Parathyroid adenoma (tissue), 2 donors: ENCODE results near the gene CKMT2.
"Not testable (repeated sequence)": the region's sequence is repeated elsewhere in the genome, so short reads cannot be mapped to it uniquely, and the experiment has no call there.

Experiments used
- H2AFZ ChIP-seq: fragments of 300-600 bp; sonication (generic); one replicate; pipeline ENCODE4 v1.7.0; 2017; ENCODE audit warnings: antibody characterized with exemption, mild to moderate bottlenecking
- H3K27ac ChIP-seq: fragments of 300-600 bp; sonication (generic); one replicate; pipeline ENCODE4 v1.7.0; 2017
- H3K27me3 ChIP-seq: fragments of 300-600 bp; sonication (generic); one replicate; pipeline ENCODE4 v1.7.0; 2017; ENCODE audit warnings: low read length; ENCODE audit not compliant: control insufficient read depth, insufficient read depth
- H3K36me3 ChIP-seq: fragments of 300-600 bp; sonication (generic); one replicate; pipeline ENCODE4 v1.7.0; 2017; ENCODE audit warnings: low read length; ENCODE audit not compliant: control insufficient read depth, insufficient read depth
- H3K4me1 ChIP-seq: fragments of 300-600 bp; sonication (generic); one replicate; pipeline ENCODE4 v1.7.0; 2017; ENCODE audit warnings: control low read depth
- H3K4me2 ChIP-seq: fragments of 300-600 bp; sonication (generic); one replicate; pipeline ENCODE4 v1.7.0; 2017; ENCODE audit warnings: low read length
- H3K4me3 ChIP-seq: fragments of 300-600 bp; sonication (generic); one replicate; pipeline ENCODE4 v1.7.0; 2017; ENCODE audit warnings: low read depth, low read length
- H3K79me2 ChIP-seq: fragments of 300-600 bp; sonication (generic); one replicate; pipeline ENCODE4 v1.7.0; 2017; ENCODE audit warnings: control low read depth
- H3K9ac ChIP-seq: fragments of 300-600 bp; sonication (generic); one replicate; pipeline ENCODE4 v1.7.0; 2017; ENCODE audit warnings: mild to moderate bottlenecking
- H3K9me3 ChIP-seq: fragments of 300-600 bp; sonication (generic); one replicate; pipeline ENCODE4 v1.7.0; 2017; ENCODE audit warnings: low read length; ENCODE audit not compliant: control insufficient read depth
- CTCF ChIP-seq: fragments of 300-600 bp; sonication (generic); IDR thresholded peaks from one replicate; pipeline ENCODE4 v1.7.0; 2017; ENCODE audit warnings: antibody characterized with exemption, mild to moderate bottlenecking
- donor health status: primary hyperparathyroidism.

The CKMT2 gene

GRCh38 chr5:81268521-81269196, 35.5 kb downstream of the CKMT2 start:
- peaks cover 4% of the 10 kb centered on the region for H3K4me1 ChIP-seq
- no peaks in the 10 kb centered on the region for H3K36me3 ChIP-seq
- no peak overlapping the region for H2AFZ ChIP-seq
- no peaks in the 10 kb centered on the region for H3K9me3 ChIP-seq
- no peak overlapping the region for H3K4me3 ChIP-seq
- TF ChIP-seq CTCF = no peak
- no peaks in the 10 kb centered on the region for H3K27me3 ChIP-seq
- H3K9ac ChIP-seq = no peak overlapping the region
- H3K27ac ChIP-seq = no peak overlapping the region
- H3K79me2 ChIP-seq = peaks cover 10% of the 10 kb centered on the region
- H3K4me2 ChIP-seq = no peak overlapping the region

- no peaks in the 10 kb centered on the region for H3K36me3 ChIP-seq
- H2AFZ ChIP-seq = no peak overlapping the region
- H3K79me2 ChIP-seq = peaks cover 10% of the 10 kb centered on the region
- H3K9me3 ChIP-seq = no peaks in the 10 kb centered on the region
- H3K27ac ChIP-seq = no peak overlapping the region
- no peaks in the 10 kb centered on the region for H3K27me3 ChIP-seq
- H3K4me1 ChIP-seq = peaks cover 4% of the 10 kb centered on the region
- H3K9ac ChIP-seq = no peak overlapping the region
- H3K4me3 ChIP-seq = no peak overlapping the region
- no peak for TF ChIP-seq CTCF
- H3K4me2 ChIP-seq = no peak overlapping the region
Measured at GRCh38 chr5:81269751-81270393, 36.8 kb downstream of the CKMT2 start.

DNA sequence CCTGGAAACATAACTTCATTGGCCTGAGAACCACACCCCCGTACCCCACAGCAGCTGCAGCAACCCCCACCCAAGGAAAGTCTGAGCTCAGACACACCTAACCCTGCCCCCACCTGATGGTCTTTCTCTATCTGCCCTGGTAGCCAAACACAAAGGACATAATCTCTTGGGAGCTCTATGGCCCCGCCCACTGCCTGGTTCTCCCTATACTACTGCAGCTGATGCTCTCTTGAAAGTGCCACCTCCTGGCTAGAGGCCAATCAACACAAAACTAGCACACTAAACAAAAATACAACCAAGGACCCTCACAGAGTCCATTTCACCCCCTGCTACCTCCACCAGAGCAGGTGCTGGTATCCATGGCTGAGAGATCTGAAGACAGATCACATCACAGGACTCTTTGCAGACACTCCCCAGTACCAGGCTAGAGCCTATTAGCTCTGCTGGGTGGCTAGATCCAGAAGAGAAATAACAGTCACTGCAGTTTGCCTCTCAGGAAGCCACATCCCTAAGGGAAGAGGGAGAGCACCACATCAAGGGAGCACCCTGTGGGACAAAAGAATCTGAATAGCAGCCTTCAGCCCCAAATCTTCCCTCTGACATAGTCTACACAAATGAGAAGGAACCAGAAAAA, 37.4 kb downstream of the CKMT2 start:
- not testable (repeated sequence) for H3K36me3 ChIP-seq, H3K4me2 ChIP-seq, H3K27ac ChIP-seq, H3K9ac ChIP-seq, H3K9me3 ChIP-seq, H3K4me3 ChIP-seq, H3K4me1 ChIP-seq, H3K27me3 ChIP-seq, H2AFZ ChIP-seq
- peaks cover 16% of the 10 kb centered on the region for H3K79me2 ChIP-seq

DNA sequence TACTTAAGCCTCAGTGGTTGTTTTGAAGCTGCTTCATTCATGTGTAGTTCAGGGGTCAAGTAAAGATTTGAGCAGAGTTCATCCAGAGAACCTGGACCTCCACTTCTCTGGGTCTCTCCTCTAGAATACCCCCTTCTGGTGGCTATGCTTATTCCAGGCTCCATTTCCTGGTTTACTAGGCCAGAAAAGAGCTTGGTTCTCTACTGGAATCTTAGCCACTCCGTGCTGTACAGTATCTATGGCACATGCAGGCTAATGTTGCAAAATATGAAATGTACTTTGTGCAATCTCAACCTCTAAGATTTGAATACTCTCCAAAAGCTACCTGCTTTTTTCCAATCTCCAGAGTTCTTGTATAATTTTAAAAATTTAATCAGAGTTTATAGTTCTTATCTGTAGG, 50.9 kb downstream of the CKMT2 start:
- Histone ChIP-seq H3K36me3 (no peaks in the 10 kb centered on the region), H2AFZ (no peak overlapping the region), H3K79me2 (peaks cover 10% of the 10 kb centered on the region), H3K4me1 (no peaks in the 10 kb centered on the region), H3K27me3 (no peaks in the 10 kb centered on the region), H3K9ac (no peak overlapping the region), H3K4me2 (no peak overlapping the region), H3K4me3 (no peak overlapping the region), H3K27ac (no peak overlapping the region), H3K9me3 (no peaks in the 10 kb centered on the region)
- no peak for TF ChIP-seq CTCF

GRCh38 chr5:81286059-81286617, 53.0 kb downstream of the CKMT2 start:
- Histone ChIP-seq H3K27ac (no peak overlapping the region), H2AFZ (no peak overlapping the region), H3K79me2 (peaks cover 18% of the 10 kb centered on the region), H3K36me3 (no peaks in the 10 kb centered on the region), H3K9ac (no peak overlapping the region), H3K4me2 (no peak overlapping the region), H3K9me3 (no peaks in the 10 kb centered on the region), H3K4me3 (no peak overlapping the region), H3K27me3 (no peaks in the 10 kb centered on the region), H3K4me1 (no peaks in the 10 kb centered on the region)
- no peak for TF ChIP-seq CTCF
